GM21447 (cell line): ENCODE data around the gene UNC5A.

Experiments used
- ATAC-seq: cut with Tn5 transposase; IDR thresholded peaks from one replicate; pipeline ENCODE4 v1.9.1; 2021; ENCODE audit not compliant: unreplicated experiment

UNC5A gene

GRCh38 chr5:176810081-176810597 lies at the start of gene UNC5A:
TSS of gene UNC5A (plus strand) at chr5:176810559. CDS start at chr5:176810751, 192 bp downstream.
- no peak for ATAC-seq

DNA sequence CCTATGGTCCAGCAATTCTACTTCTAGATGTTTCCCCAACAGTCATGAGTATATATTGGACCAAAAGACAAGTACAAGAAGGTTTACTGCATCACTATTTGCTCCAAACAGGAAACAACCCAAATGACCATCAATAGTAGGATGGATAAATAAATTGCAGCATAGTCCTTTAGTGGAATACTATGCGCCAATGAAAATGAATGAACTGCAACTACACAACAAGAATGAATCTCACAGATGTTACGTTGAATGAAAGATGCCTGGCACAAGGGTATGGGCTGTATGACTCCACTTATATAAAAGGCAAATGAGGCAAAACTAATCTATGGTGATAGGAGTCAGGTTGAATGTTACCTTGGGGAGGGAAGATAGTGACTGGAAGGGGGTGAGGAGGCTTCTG lies 48.6 kb upstream of the UNC5A start:
- ATAC-seq, result no peak

DNA sequence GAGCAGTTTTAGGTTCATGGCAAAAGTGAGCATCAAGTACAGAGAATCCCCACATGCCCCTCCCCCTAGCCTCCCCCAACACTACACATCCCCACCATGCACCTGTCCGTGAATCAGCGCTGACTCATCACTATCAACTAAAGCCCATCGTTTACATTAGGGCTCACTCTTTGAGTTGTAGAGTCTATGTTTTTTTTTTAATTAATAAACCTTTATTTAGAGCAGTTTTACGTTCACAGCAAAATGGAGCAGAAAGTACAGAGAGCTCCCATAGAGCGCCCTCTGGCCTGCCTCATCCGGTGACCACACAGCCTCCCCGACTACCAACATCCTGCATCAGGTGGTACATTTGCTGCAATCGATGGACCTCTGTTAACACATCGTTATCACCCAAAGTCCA lies 47.9 kb upstream of the UNC5A start:
- no peak for ATAC-seq

DNA sequence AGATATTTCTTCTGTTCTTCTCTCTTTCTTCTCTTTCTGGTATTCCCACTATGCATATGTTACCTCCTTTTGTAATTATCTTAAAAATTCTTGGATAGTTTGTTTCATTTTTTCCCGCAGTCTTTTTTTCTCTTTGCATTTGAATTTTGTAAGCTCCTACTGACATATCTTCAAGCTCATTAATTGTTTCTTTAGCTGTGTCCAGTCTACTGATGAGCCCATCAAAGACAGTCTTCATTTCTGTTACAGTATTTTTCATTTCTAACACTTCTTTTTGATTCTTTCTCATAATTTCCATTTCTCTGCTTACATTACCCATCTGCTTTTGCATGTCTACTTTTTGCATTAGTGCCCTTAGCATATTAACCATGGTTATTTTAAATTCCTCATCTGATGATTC lies 44.7 kb upstream of the UNC5A start:
- ATAC-seq, result no peak

GRCh38 chr5:176768174-176768970 lies 42.0 kb upstream of the UNC5A start:
- no peak for ATAC-seq

DNA sequence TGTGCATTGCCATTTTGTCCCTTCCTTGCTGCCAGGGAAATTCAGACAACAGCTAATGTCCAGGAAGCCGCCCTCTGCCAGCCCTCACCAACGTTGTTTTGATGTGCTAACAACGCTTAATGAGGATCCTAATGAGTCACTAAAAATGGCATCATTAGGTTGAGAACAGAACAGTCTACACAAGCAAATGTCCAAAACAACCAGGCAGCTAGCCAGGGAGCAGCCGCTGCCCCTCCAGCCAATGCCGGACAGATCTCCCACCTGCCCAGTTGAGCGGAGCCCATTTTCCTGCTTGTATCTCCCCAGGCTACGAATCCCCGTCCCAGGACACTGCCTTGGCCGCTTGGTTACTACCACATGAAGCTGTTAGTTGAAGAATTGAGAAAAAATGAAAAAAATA lies 40.4 kb upstream of the UNC5A start:
- no peak for ATAC-seq

- no peak for ATAC-seq
Observed at GRCh38 chr5:176770431-176770830, 39.9 kb upstream of the UNC5A start.

- ATAC-seq, result no peak
Observed at GRCh38 chr5:176771102-176771845, 39.1 kb upstream of the UNC5A start.

DNA sequence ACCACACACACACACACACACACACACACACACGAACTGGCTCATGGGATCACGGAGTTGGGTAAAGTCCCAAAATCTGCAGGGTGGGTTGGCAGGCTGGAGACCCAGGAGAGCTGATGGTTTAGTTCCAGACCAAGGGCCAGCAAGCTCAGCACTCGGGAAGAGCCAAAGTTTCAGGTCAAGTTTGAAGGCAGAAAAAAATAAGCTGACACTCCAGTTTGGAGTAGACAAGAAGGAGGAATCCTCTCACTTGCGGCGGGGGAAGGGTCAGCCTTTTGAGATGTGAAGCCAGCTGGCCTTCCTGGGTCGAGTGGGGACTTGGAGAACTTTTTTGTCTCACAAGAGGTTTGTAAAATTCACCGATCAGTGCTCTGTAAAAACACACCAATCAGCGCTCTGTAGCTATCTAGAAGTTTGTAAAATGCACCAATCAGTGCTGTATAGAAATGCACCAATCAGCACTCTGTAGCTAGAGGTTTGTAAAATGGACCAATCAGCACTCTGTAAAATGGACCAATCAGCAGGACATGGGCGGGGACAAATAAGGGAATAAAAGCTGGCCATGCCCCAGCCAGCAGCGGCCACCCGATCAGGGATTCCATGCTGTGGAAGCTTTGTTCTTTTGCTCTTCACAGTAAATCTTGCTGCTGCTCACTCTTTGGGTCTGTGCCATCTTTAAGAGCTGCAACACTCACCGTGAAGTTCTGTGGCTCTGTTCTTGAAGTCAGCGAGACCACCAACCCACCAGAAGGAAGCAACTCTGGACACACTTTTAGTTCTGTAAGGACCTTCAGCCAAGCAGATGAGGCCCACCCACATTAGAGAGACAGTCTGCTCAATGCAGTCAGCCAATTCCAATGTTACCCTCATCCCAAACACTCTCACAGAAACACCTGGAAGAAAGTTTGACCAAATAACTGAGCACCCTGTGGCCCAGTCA lies 37.8 kb upstream of the UNC5A start:
- no peak for ATAC-seq

- no peak for ATAC-seq
Observed at GRCh38 chr5:176773408-176774035, 36.8 kb upstream of the UNC5A start.

GRCh38 chr5:176774216-176775171 lies 35.9 kb upstream of the UNC5A start:
- ATAC-seq, result no peak

GRCh38 chr5:176775409-176775808 lies 35.0 kb upstream of the UNC5A start:
- ATAC-seq, result no peak

- ATAC-seq, result no peak
Observed at GRCh38 chr5:176776141-176776865, 34.1 kb upstream of the UNC5A start.

DNA sequence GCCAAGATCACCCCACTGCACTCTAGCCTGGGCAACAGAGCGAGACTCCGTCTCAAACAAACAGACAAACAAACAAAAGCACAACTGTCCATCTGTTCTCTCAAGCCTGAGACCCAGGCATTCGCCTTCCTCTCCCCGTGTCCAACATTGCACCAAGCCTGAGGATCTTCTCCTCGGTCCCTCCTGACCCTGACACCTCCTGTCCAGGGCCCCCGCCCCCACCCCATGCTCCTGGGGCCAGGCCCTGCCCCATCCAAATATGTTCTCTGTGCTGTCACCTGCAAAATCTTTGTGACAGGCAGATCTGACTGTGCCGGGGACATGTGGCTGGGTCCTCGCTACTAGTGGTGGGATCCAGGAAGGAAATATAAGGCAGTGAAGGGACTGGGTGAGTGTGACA lies 33.4 kb upstream of the UNC5A start:
- ATAC-seq, result no peak

DNA sequence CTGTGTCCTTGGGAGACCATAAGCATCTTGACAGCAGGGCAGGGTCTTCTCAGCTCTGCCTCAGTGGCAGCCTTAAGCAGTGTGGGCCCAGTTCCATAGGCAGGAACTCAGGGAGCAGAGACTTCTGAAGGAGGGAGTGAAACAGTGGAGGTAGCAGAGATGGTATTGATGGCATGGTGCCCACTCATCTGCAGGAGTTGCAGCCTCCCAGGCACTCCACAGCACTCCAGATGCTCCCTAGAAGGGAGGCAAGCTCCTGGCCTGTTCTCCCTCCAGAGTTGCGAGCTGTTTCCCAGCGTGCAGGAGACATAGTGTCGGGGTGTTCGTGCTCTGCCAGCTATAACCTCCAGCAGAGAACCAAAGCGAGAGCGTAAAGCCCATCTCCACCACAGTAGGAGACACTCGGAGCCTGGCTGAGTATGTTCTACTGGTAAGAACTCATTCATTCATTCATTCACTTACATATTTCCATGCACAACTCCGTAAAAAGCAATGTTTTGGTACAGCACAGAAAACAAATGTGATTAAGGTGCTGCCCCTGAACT lies 31.4 kb upstream of the UNC5A start:
- ATAC-seq, result no peak

DNA sequence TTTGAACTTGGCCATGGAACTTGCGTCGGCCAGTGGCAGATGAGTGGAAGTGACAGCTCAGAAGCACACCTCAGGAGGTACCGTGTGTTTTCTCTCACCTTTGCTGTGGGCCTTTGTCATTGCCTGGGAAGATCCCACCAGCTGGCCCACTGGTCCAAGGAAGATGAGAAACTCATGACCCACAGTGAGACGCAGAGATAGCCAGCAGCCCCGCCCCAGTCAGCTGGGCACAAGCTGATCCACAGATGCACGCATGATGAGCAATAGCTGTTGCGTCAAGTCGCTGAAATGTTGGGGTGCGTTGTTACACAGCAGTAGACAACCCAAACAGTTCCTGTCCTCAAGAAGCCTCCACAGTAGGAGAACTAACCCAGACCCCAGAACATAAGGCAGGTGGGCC lies 30.8 kb upstream of the UNC5A start:
- no peak for ATAC-seq

- ATAC-seq, result no peak
Observed at GRCh38 chr5:176780176-176781053, 29.9 kb upstream of the UNC5A start.

DNA sequence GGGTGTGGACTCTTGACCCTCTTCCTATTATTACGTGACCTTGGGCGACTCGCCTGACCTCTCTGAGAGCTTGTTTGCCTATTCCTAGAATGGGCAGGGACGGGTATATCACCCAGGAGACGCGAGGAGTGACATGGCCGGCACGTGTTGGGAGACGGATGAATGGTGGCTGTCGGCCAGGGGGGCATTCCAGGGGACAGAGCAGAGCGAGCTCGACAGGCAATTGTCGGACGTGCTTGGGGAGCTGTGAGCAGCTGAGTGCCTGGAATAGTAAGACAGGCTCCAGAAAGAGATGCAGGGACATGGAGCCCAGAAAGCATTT lies 29.3 kb upstream of the UNC5A start:
- no peak for ATAC-seq
